OCI-LY3 (cell line): ENCODE measurements around the gene PIGL.

Experiments
- CTCF ChIP-seq: fragments of 200-600, 300-600 bp; sonication (generic); IDR thresholded peaks from 2 replicates; pipeline ENCODE4 v1.5.1; 2014; ENCODE audit warnings: antibody characterized with exemption, low read length, low read depth
- EZH2phosphoT487 ChIP-seq: fragments of 200-600 bp; shearing (Covaris generic); IDR thresholded peaks from 2 replicates; pipeline ENCODE4 v1.6.1; 2018; ENCODE audit warnings: antibody characterized with exemption, mixed run types, low read depth

- no peak for TF ChIP-seq CTCF
- TF ChIP-seq EZH2phosphoT487: no peak
Measured at GRCh38 chr17:16212793-16213192, 4.2 kb upstream of the PIGL start.
